ENCODE data around the gene GMIP.
"Not testable (repeated sequence)": the region's sequence is repeated elsewhere in the genome, so short reads cannot be mapped to it uniquely, and the experiment has no call there.

GMIP gene

GRCh38 chr19:19619849-19620210 is 23.6 kb downstream of the GMIP start:
- DNase-seq (ENCODE audit: low read depth): no peak
- H3K4me3 ChIP-seq (ENCODE audit: control insufficient read depth, low read depth, low read length): no peak overlapping the region
- no peak for TF ChIP-seq CTCF (conservative IDR thresholded peaks at IDR 0.05; ENCODE audit: control insufficient read depth, insufficient read depth, low read depth, low read length)

- no peak for TF ChIP-seq CTCF (conservative IDR thresholded peaks at IDR 0.05; ENCODE audit: control insufficient read depth, insufficient read depth, low read depth, low read length)
- DNase-seq (ENCODE audit: low read depth): no peak
- H3K4me3 ChIP-seq (ENCODE audit: control insufficient read depth, low read depth, low read length): no peak overlapping the region
Observed at GRCh38 chr19:19619181-19619848, 24.1 kb downstream of the GMIP start.

GRCh38 chr19:19618219-19619051 is 25.0 kb downstream of the GMIP start, which contains the start of gene PBX4:
Gene PBX4 (minus strand): TSS chr19:19618687. CDS start chr19:19618629, 58 bp downstream.
- H3K4me3 ChIP-seq (ENCODE audit: control insufficient read depth, low read depth, low read length): peak within 1 kb of the TSS; percentile 41
- peak; percentile 82 for DNase-seq (ENCODE audit: low read depth)
- TF ChIP-seq CTCF (conservative IDR thresholded peaks at IDR 0.05; ENCODE audit: control insufficient read depth, insufficient read depth, low read depth, low read length): no peak

GRCh38 chr19:19615086-19615485 is 28.4 kb downstream of the GMIP start:
- peak; percentile 65 for DNase-seq (ENCODE audit: low read depth)
- no peak overlapping the region for H3K4me3 ChIP-seq (ENCODE audit: control insufficient read depth, low read depth, low read length)
- no peak for TF ChIP-seq CTCF (conservative IDR thresholded peaks at IDR 0.05; ENCODE audit: control insufficient read depth, insufficient read depth, low read depth, low read length)

- no peak overlapping the region for H3K4me3 ChIP-seq (ENCODE audit: control insufficient read depth, low read depth, low read length)
- TF ChIP-seq CTCF (conservative IDR thresholded peaks at IDR 0.05; ENCODE audit: control insufficient read depth, insufficient read depth, low read depth, low read length): no peak
- DNase-seq (ENCODE audit: low read depth): no peak
Observed at GRCh38 chr19:19613506-19613905, 30.0 kb downstream of the GMIP start.

- DNase-seq (ENCODE audit: low read depth): no peak
- TF ChIP-seq CTCF (conservative IDR thresholded peaks at IDR 0.05; ENCODE audit: control insufficient read depth, insufficient read depth, low read depth, low read length): no peak
- no peak overlapping the region for H3K4me3 ChIP-seq (ENCODE audit: control insufficient read depth, low read depth, low read length)
Observed at GRCh38 chr19:19610376-19611202, 32.9 kb downstream of the GMIP start.

- DNase-seq (ENCODE audit: low read depth); H3K4me3 ChIP-seq (ENCODE audit: control insufficient read depth, low read depth, low read length): not testable (repeated sequence)
Observed at GRCh38 chr19:19606686-19607085, 36.8 kb downstream of the GMIP start.
